Transverse colon (tissue), 4 donors: ENCODE results near the gene PLA2G4D. TPM values are rescaled to one million over a fixed set of nuclear protein-coding genes. Genes with fewer than 3 reads are reported as not detected.

Source experiments
- DNase-seq: peaks from one replicate; pipeline ENCODE4 v3.0.0-alpha.2; 2019
- H3K27ac ChIP-seq, 4 donors: fragments of 200-600 bp; sonication (generic); 2 replicates each; pipeline ENCODE4 v1.5.1; 2016 to 2018; ENCODE audit warnings: inconsistent platforms in 4 of 4
- H3K27me3 ChIP-seq: fragments of 200-600 bp; sonication (generic); 2 replicates; pipeline ENCODE4 v1.5.1; 2017; ENCODE audit warnings: inconsistent platforms
- H3K36me3 ChIP-seq, 4 donors: fragments of 200-600 bp; sonication (generic); 2 replicates each; pipeline ENCODE4 v1.5.1; 2017 to 2019; ENCODE audit warnings: inconsistent platforms in 4 of 4
- H3K4me1 ChIP-seq, 4 donors: fragments of 200-600 bp; sonication (generic); 2 replicates each; pipeline ENCODE4 v1.5.1; 2017 to 2020; ENCODE audit warnings: inconsistent platforms in 4 of 4
- H3K4me3 ChIP-seq, 4 donors: fragments of 200-600 bp; sonication (generic); 1 replicate in 1 of 4; 2 replicates in 3 of 4; pipeline versions ENCODE4 v1.5.1 to v1.6.1; 2017 to 2019; ENCODE audit warnings: inconsistent platforms in 4 of 4
- H3K9me3 ChIP-seq, 2 donors: fragments of 200-600 bp; sonication (generic); 2 replicates each; pipeline ENCODE4 v1.5.1; 2017 to 2019; ENCODE audit warnings: inconsistent platforms in 2 of 2
- EP300 ChIP-seq: sonication (generic); formaldehyde crosslinking; IDR thresholded peaks from one replicate; pipeline ENCODE4 v1.6.1; 2017; ENCODE audit warnings: antibody characterized with exemption, low read depth
- POLR2A ChIP-seq: fragments of 450-650 bp; IDR thresholded peaks from one replicate; pipeline ENCODE4 v1.6.1; 2016; ENCODE audit warnings: antibody characterized with exemption, mild to moderate bottlenecking, moderate library complexity
- POLR2AphosphoS5 ChIP-seq, 3 donors: sonication (generic); formaldehyde crosslinking; IDR thresholded peaks; one replicate each; pipeline ENCODE4 v1.6.1; 2016; ENCODE audit warnings: antibody characterized with exemption in 3 of 3
- WGBS, 2 donors: methylation state at CpG; one replicate each; pipeline ENCODE4 v1.1.5; 2018; ENCODE audit warnings: low coverage in 1 of 2; 5-methylcytosine and 5-hydroxymethylcytosine counted together
- in situ Hi-C, 4 donors: fragments of 200-750 bp; cut with MboI; loops; one replicate each; pipeline versions ENCODE4 v1.15.0 to v1.15.1; 2017; ENCODE audit warnings: low sequenced_read_pairs in 3 of 4, low pct_ligation_motif_present in 1 of 4, low pct_unique_long_range_greater_than_20kb in 1 of 4
- intact Hi-C: fragments of 100-400 bp; cut with DNase I; formaldehyde crosslinking; loops from one replicate; pipeline ENCODE4 v1.15.1; 2023; ENCODE audit warnings: low total_unique reads
- total RNA-seq, 4 donors: library from RNA; depleted of rRNA; stranded (reverse); fragments of >200 nt; gene quantifications; one replicate each; pipeline ENCODE4 v1.1.0, GENCODE V29; 2016
- TF ChIP-seq, protein P1 (sequence below), 5 experiments: fragments of 200-600 bp in 3 of 5; fragments of 450-650 bp in 2 of 5; sonication (generic) in 3 of 5; IDR thresholded peaks; 1 replicate in 2 of 5; 2 replicates in 3 of 5; pipeline ENCODE4 v1.5.1; 2016 to 2017; ENCODE audit warnings: antibody characterized with exemption in 5 of 5, inconsistent platforms in 3 of 5, mild to moderate bottlenecking in 2 of 5, moderate library complexity in 1 of 5

Gene PLA2G4D
- total RNA-seq, 4 donors from 2014 or later, result 0.16 TPM; not detected in 3

DNA sequence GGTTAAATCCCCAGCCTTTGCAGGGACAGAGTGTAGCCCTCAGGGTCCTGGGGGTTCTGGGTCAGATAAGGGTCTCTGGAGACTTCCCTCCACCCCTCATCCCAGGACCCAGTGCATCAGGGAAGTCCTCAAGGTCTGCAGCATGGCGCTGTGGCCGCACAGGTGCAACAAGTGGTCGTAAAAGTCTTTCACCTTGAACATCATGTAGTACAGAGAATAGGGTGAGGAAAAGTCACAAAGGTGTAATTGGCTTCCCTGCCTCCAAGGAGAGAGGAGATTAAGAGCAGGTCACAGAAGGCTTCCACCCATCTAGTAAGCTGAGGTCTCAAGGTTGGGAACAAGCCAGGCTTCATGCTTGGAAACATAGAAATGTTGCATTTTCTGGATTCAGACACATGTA is 29.2 kb upstream of the PLA2G4D start:
- H3K27me3 ChIP-seq, result no peaks in the 10 kb centered on the region
- H3K4me3 ChIP-seq, result no peak overlapping the region
- peaks cover 0 to 6% (median 3%) of the 10 kb centered on the region in 4 donors for H3K4me1 ChIP-seq
- no peaks in the 10 kb centered on the region for H3K9me3 ChIP-seq
- no peak for TF ChIP-seq EP300
- TF ChIP-seq, protein P1, sequence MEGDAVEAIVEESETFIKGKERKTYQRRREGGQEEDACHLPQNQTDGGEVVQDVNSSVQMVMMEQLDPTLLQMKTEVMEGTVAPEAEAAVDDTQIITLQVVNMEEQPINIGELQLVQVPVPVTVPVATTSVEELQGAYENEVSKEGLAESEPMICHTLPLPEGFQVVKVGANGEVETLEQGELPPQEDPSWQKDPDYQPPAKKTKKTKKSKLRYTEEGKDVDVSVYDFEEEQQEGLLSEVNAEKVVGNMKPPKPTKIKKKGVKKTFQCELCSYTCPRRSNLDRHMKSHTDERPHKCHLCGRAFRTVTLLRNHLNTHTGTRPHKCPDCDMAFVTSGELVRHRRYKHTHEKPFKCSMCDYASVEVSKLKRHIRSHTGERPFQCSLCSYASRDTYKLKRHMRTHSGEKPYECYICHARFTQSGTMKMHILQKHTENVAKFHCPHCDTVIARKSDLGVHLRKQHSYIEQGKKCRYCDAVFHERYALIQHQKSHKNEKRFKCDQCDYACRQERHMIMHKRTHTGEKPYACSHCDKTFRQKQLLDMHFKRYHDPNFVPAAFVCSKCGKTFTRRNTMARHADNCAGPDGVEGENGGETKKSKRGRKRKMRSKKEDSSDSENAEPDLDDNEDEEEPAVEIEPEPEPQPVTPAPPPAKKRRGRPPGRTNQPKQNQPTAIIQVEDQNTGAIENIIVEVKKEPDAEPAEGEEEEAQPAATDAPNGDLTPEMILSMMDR (IDR thresholded peaks at IDR 0.05), result no peak
- TF ChIP-seq POLR2AphosphoS5 (IDR thresholded peaks at IDR 0.05), result no peak
- TF ChIP-seq POLR2A, result no peak
- no peak overlapping the region for H3K27ac ChIP-seq
- in situ Hi-C loops (no loop called here), intact Hi-C loops (no loop called here)
- no peak for DNase-seq
- H3K36me3 ChIP-seq, result no peaks in the 10 kb centered on the region
- 77% methylated on average over 3 of the region's 3 CpGs; no CpG with 5 or more reads in 1 of the 2 donors for WGBS, 2 donors

DNA sequence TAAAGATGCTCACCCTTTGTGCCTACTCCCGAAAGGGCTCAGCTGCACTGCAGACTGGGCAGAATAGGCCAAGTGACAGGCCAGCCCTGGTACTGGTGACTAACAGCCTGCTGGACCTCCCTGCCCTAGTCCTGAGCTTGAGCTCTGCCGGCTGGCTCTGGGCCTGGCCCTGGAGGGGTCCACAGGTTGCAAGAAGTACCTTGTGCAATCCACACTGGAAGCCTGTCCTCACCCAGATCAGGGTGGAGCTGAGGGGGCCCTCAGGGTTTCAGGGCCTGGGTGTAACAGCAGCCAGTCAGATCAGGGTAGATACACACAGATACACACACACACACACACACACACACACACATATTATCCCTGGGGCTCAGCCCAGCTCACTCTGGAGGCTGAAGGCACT is 27.3 kb upstream of the PLA2G4D start:
- Histone ChIP-seq H3K27me3 (no peaks in the 10 kb centered on the region), H3K9me3 (no peaks in the 10 kb centered on the region), H3K4me3 (no peak overlapping the region), H3K4me1 (peaks cover 0 to 6% (median 5%) of the 10 kb centered on the region in 4 donors), H3K27ac (no peak overlapping the region), H3K36me3 (no peaks in the 10 kb centered on the region)
- in situ Hi-C loops (no loop called here), intact Hi-C loops (no loop called here)
- no peak for TF ChIP-seq EP300
- no peak for TF ChIP-seq POLR2A
- TF ChIP-seq POLR2AphosphoS5 (IDR thresholded peaks at IDR 0.05), result no peak
- TF ChIP-seq, protein P1 (IDR thresholded peaks at IDR 0.05), result no peak
- WGBS, 2 donors, result 56% methylated on average over 1 of the region's 2 CpGs; no CpG with 5 or more reads in 1 of the 2 donors
- no peak for DNase-seq

DNA sequence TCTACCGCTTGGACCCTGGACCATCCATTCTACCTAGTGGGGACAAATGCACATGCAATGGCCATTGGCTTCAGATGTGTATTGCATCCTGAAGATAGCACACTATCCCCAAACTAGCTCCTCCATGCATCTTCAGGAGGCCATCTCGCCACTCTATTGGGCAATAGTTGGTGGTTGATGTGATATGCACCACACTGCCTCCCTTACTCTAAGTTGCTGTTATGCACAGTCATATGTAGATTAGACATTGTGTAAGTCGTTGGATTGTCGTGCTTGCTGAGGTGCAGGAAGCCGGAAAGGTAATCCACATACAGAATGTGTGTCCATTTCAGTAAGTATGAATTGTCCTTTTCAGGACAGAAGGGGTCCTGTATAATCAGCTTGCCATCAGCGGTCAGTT is 26.7 kb upstream of the PLA2G4D start:
- no peak overlapping the region for H3K27ac ChIP-seq
- no peaks in the 10 kb centered on the region for H3K9me3 ChIP-seq
- no peak for DNase-seq
- no peaks in the 10 kb centered on the region for H3K27me3 ChIP-seq
- in situ Hi-C loops (no loop called here), intact Hi-C loops (no loop called here)
- H3K36me3 ChIP-seq, result no peaks in the 10 kb centered on the region
- WGBS, 2 donors, result 91 to 100% methylated on average over 1 to 6 of the region's 6 CpGs
- peaks cover 0 to 6% (median 5%) of the 10 kb centered on the region in 4 donors for H3K4me1 ChIP-seq
- H3K4me3 ChIP-seq, result no peak overlapping the region
- no peak for TF ChIP-seq POLR2A
- TF ChIP-seq, protein P1 (IDR thresholded peaks at IDR 0.05), result no peak
- no peak for TF ChIP-seq POLR2AphosphoS5 (IDR thresholded peaks at IDR 0.05)
- TF ChIP-seq EP300, result no peak

DNA sequence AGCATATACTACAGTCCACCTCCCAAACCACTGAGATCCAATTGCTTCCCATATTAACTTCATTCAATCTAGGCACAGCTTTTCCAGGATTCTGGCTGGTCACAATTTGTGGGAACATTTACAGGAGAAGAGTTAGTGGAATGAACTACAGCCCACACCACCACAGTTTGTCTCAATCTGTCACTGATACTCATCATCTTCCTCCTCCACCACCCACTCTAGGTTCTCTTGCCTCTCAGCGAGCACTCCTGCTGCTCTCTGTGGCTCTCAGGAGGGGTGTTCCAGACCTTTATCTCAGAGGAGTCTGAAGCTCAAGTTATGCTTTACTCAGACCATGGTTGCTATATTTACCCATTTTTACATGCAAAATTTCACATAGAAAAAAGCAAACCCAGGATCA is 25.9 kb upstream of the PLA2G4D start:
- Histone ChIP-seq H3K27me3 (no peaks in the 10 kb centered on the region), H3K4me3 (no peak overlapping the region), H3K4me1 (peaks cover 0 to 6% (median 5%) of the 10 kb centered on the region in 4 donors), H3K27ac (no peak overlapping the region), H3K9me3 (no peaks in the 10 kb centered on the region), H3K36me3 (no peaks in the 10 kb centered on the region)
- intact Hi-C loops (no loop called here), in situ Hi-C loops (no loop called here)
- 67 to 80% methylated on average over 1 of the region's 1 CpG for WGBS, 2 donors
- no peak for DNase-seq
- TF ChIP-seq EP300 (no peak), POLR2AphosphoS5 (IDR thresholded peaks at IDR 0.05) (no peak), POLR2A (no peak)
- TF ChIP-seq, protein P1 (IDR thresholded peaks at IDR 0.05), result no peak
